ENCODE results near the gene CHIA. TPM values are rescaled to one million over a fixed set of nuclear protein-coding genes. Genes with fewer than 3 reads are reported as not detected.
A peak's percentile ranks its signal among the peaks of the same experiment; 100 is the strongest.

Gene CHIA
- total RNA-seq, 1 donor from 2014 or later = 6.3 TPM

GRCh38 chr1:111275079-111275478 lies 15.6 kb upstream of the CHIA start:
- no peaks in the 10 kb centered on the region for H3K4me1 ChIP-seq
- ATAC-seq = peak; percentile 79
- DNase-seq = no peak
- H3K4me3 ChIP-seq = no peak overlapping the region
- peaks cover 14% of the 10 kb centered on the region for H3K27me3 ChIP-seq
- TF ChIP-seq CTCF (IDR thresholded peaks at IDR 0.05) = no peak
- no peaks in the 10 kb centered on the region for H3K36me3 ChIP-seq
- intact Hi-C loops (cut with DNase I) = no loop called here
- H3K27ac ChIP-seq = no peak overlapping the region
- no peaks in the 10 kb centered on the region for H3K9me3 ChIP-seq

- no peak for TF ChIP-seq CTCF (IDR thresholded peaks at IDR 0.05)
- peaks cover 8% of the 10 kb centered on the region for H3K27me3 ChIP-seq
- intact Hi-C loops (cut with DNase I) = no loop called here
- H3K4me1 ChIP-seq = no peaks in the 10 kb centered on the region
- H3K27ac ChIP-seq = no peak overlapping the region
- ATAC-seq (no peak), DNase-seq (no peak)
- no peaks in the 10 kb centered on the region for H3K36me3 ChIP-seq
- no peaks in the 10 kb centered on the region for H3K9me3 ChIP-seq
- H3K4me3 ChIP-seq = no peak overlapping the region
Measured at GRCh38 chr1:111275780-111276433, 14.7 kb upstream of the CHIA start.

- no peak for DNase-seq
Measured at GRCh38 chr1:111279144-111279543, 11.5 kb upstream of the CHIA start.

GRCh38 chr1:111280267-111280666 lies 10.4 kb upstream of the CHIA start:
- Histone ChIP-seq H3K9me3 (no peaks in the 10 kb centered on the region), H3K36me3 (no peaks in the 10 kb centered on the region), H3K27me3 (no peaks in the 10 kb centered on the region), H3K4me3 (no peak overlapping the region), H3K4me1 (no peaks in the 10 kb centered on the region), H3K27ac (no peak overlapping the region)
- ATAC-seq = no peak
- intact Hi-C loops (cut with DNase I) = no loop called here
- no peak for TF ChIP-seq CTCF (IDR thresholded peaks at IDR 0.05)
- DNase-seq = no peak

More at GRCh38 chr1:111279144-111279543, 11.5 kb upstream of the CHIA start:
- no peak overlapping the region for H3K27ac ChIP-seq
- intact Hi-C loops (cut with DNase I) = no loop called here
- H3K9me3 ChIP-seq = no peaks in the 10 kb centered on the region
- H3K4me3 ChIP-seq = no peak overlapping the region
- H3K4me1 ChIP-seq = no peaks in the 10 kb centered on the region
- no peak for ATAC-seq
- TF ChIP-seq CTCF (IDR thresholded peaks at IDR 0.05) = no peak
- H3K36me3 ChIP-seq = no peaks in the 10 kb centered on the region
- H3K27me3 ChIP-seq = no peaks in the 10 kb centered on the region

- Histone ChIP-seq H3K36me3 (no peaks in the 10 kb centered on the region), H3K9me3 (no peaks in the 10 kb centered on the region), H3K4me1 (no peaks in the 10 kb centered on the region), H3K4me3 (no peak overlapping the region), H3K27me3 (no peaks in the 10 kb centered on the region), H3K27ac (no peak overlapping the region)
- intact Hi-C loops (cut with DNase I) = no loop called here
- DNase-seq (peak; percentile 66), ATAC-seq (peak; percentile 83)
- TF ChIP-seq CTCF (IDR thresholded peaks at IDR 0.05) = no peak
Measured at GRCh38 chr1:111281411-111281810, 9.2 kb upstream of the CHIA start.

- Histone ChIP-seq H3K36me3 (no peaks in the 10 kb centered on the region), H3K27me3 (no peaks in the 10 kb centered on the region), H3K4me3 (no peak overlapping the region), H3K27ac (no peak overlapping the region), H3K4me1 (no peaks in the 10 kb centered on the region), H3K9me3 (no peaks in the 10 kb centered on the region)
- DNase-seq (no peak), ATAC-seq (no peak)
- intact Hi-C loops (cut with DNase I) = no loop called here
- TF ChIP-seq CTCF (IDR thresholded peaks at IDR 0.05) = no peak
Measured at GRCh38 chr1:111283838-111284237, 6.8 kb upstream of the CHIA start.
